MM.1S (cell line): Measurements from ENCODE around the gene SAFB2.

Experiments used
- DNase-seq: peaks from one replicate; pipeline ENCODE4 v3.0.0-alpha.2; 2015
- H2AFZ ChIP-seq: fragments of 300-600 bp; sonication (generic); 2 replicates; pipeline ENCODE4 v1.6.0; 2016; ENCODE audit warnings: antibody characterized with exemption, low read length
- H3F3A ChIP-seq: fragments of 300-600 bp; sonication (generic); 2 replicates; pipeline ENCODE4 v1.6.1; 2016; ENCODE audit warnings: mild to moderate bottlenecking, antibody characterized with exemption, low read length, moderate library complexity, mixed read lengths; ENCODE audit not compliant: insufficient read depth
- H3K27ac ChIP-seq: fragments of 300-600 bp; sonication (generic); 2 replicates; pipeline ENCODE4 v1.5.1; 2016; ENCODE audit warnings: mild to moderate bottlenecking, low read length
- H3K27me3 ChIP-seq: fragments of 300-600 bp; sonication (generic); replicated peaks from 2 replicates; pipeline ENCODE4 v1.6.0; 2016; ENCODE audit warnings: low read length; ENCODE audit not compliant: insufficient read depth
- H3K36me3 ChIP-seq: fragments of 300-600 bp; sonication (generic); replicated peaks from 2 replicates; pipeline ENCODE4 v1.6.1; 2016; ENCODE audit warnings: mild to moderate bottlenecking, low read length, mixed read lengths; ENCODE audit not compliant: insufficient read depth
- H3K4me1 ChIP-seq: fragments of 300-600 bp; sonication (generic); 2 replicates; pipeline ENCODE4 v1.6.1; 2016; ENCODE audit warnings: low read length, mixed read lengths
- H3K4me2 ChIP-seq: fragments of 300-600 bp; sonication (generic); 2 replicates; pipeline ENCODE4 v1.6.0; 2016; ENCODE audit warnings: low read depth, low read length
- H3K4me3 ChIP-seq: fragments of 300-600 bp; sonication (generic); 2 replicates; pipeline ENCODE4 v1.5.1; 2016; ENCODE audit warnings: low read length, mixed read lengths
- H3K79me2 ChIP-seq: fragments of 300-600 bp; sonication (generic); 2 replicates; pipeline ENCODE4 v1.6.1; 2016; ENCODE audit warnings: mixed run types, low read length, mixed read lengths
- H3K9ac ChIP-seq: fragments of 300-600 bp; sonication (generic); 2 replicates; pipeline ENCODE4 v1.6.1; 2016; ENCODE audit warnings: low read length, mixed read lengths
- H3K9me2 ChIP-seq: fragments of 300-600 bp; sonication (generic); replicated peaks from 2 replicates; pipeline ENCODE4 v1.6.1; 2016; ENCODE audit warnings: mild to moderate bottlenecking, low read length, mixed read lengths; ENCODE audit not compliant: insufficient read depth
- H3K9me3 ChIP-seq: fragments of 300-600 bp; sonication (generic); replicated peaks from 2 replicates; pipeline ENCODE4 v1.6.1; 2016; ENCODE audit warnings: mild to moderate bottlenecking, low read length, mixed read lengths; ENCODE audit not compliant: insufficient read depth
- H4K20me1 ChIP-seq: fragments of 300-600 bp; sonication (generic); 2 replicates; pipeline ENCODE4 v1.6.1; 2016; ENCODE audit warnings: mild to moderate bottlenecking, low read length, moderate library complexity, mixed read lengths; ENCODE audit not compliant: insufficient read depth
- EZH2 ChIP-seq: fragments of 300-600 bp; sonication (generic); optimal IDR thresholded peaks from 2 replicates; pipeline ENCODE3; 2017; ENCODE audit warnings: low read depth, mild to moderate bottlenecking, antibody characterized with exemption, low read length, mixed read lengths
- EZH2phosphoT487 ChIP-seq: fragments of 300-600 bp; sonication (generic); IDR thresholded peaks from 2 replicates; pipeline ENCODE4 v1.6.1; 2018; ENCODE audit warnings: antibody characterized with exemption, low read length
- TF ChIP-seq, protein P1 (sequence below): fragments of 300-600 bp; sonication (generic); IDR thresholded peaks from 2 replicates; pipeline ENCODE4 v1.5.1; 2016; ENCODE audit warnings: antibody characterized with exemption, low read length, mixed read lengths

SAFB2 gene

DNA sequence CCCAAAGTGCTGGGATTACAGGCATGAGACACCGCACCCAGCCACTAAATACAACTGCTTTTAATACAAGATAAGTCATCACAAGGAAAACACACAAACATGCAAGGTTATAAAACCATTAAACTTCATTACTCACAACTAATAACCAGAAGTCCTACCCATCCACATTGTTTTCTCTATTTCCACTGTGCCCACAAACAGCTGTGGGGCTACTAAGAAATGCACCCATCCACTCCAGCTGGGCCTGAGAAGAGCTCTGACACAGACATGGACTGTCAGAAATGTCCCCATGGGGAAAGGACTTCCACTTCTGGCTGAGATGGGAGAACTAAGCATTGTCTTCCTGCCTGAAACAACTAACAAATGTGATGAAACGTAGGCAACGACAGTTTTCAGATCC, 17.2 kb downstream of the SAFB2 start:
- Histone ChIP-seq H2AFZ (no peak overlapping the region), H3K79me2 (peaks cover 60% of the 10 kb centered on the region), H3K27ac (no peak overlapping the region), H4K20me1 (no peaks in the 10 kb centered on the region), H3K9ac (no peak overlapping the region), H3K27me3 (no peaks in the 10 kb centered on the region), H3K9me2 (no peaks in the 10 kb centered on the region), H3K4me2 (no peak overlapping the region), H3K36me3 (peaks cover 14% of the 10 kb centered on the region), H3K9me3 (no peaks in the 10 kb centered on the region), H3K4me1 (no peaks in the 10 kb centered on the region), H3K4me3 (no peak overlapping the region), H3F3A (no peaks in the 10 kb centered on the region)
- no peak for DNase-seq
- TF ChIP-seq EZH2phosphoT487 (no peak), EZH2 (no peak)
- TF ChIP-seq, protein P1, sequence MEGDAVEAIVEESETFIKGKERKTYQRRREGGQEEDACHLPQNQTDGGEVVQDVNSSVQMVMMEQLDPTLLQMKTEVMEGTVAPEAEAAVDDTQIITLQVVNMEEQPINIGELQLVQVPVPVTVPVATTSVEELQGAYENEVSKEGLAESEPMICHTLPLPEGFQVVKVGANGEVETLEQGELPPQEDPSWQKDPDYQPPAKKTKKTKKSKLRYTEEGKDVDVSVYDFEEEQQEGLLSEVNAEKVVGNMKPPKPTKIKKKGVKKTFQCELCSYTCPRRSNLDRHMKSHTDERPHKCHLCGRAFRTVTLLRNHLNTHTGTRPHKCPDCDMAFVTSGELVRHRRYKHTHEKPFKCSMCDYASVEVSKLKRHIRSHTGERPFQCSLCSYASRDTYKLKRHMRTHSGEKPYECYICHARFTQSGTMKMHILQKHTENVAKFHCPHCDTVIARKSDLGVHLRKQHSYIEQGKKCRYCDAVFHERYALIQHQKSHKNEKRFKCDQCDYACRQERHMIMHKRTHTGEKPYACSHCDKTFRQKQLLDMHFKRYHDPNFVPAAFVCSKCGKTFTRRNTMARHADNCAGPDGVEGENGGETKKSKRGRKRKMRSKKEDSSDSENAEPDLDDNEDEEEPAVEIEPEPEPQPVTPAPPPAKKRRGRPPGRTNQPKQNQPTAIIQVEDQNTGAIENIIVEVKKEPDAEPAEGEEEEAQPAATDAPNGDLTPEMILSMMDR = no peak

GRCh38 chr19:5603626-5604025, 18.9 kb downstream of the SAFB2 start:
- no peak overlapping the region for H3K4me2 ChIP-seq
- H3K36me3 ChIP-seq = peaks cover 28% of the 10 kb centered on the region
- H3K27me3 ChIP-seq = no peaks in the 10 kb centered on the region
- no peaks in the 10 kb centered on the region for H4K20me1 ChIP-seq
- no peak overlapping the region for H3K27ac ChIP-seq
- peaks cover 46% of the 10 kb centered on the region for H3K79me2 ChIP-seq
- no peak overlapping the region for H3K4me3 ChIP-seq
- TF ChIP-seq EZH2 (no peak), EZH2phosphoT487 (no peak)
- TF ChIP-seq, protein P1 = no peak
- H3F3A ChIP-seq = no peaks in the 10 kb centered on the region
- no peaks in the 10 kb centered on the region for H3K9me2 ChIP-seq
- H2AFZ ChIP-seq = no peak overlapping the region
- H3K9ac ChIP-seq = no peak overlapping the region
- DNase-seq = no peak
- H3K9me3 ChIP-seq = no peaks in the 10 kb centered on the region
- no peaks in the 10 kb centered on the region for H3K4me1 ChIP-seq

- H3K4me1 ChIP-seq = no peaks in the 10 kb centered on the region
- no peak overlapping the region for H3K9ac ChIP-seq
- TF ChIP-seq, protein P1 = no peak
- TF ChIP-seq EZH2phosphoT487 = no peak
- TF ChIP-seq EZH2 = no peak
- no peak overlapping the region for H2AFZ ChIP-seq
- peaks cover 34% of the 10 kb centered on the region for H3K36me3 ChIP-seq
- no peaks in the 10 kb centered on the region for H3K9me3 ChIP-seq
- DNase-seq = no peak
- no peaks in the 10 kb centered on the region for H3K27me3 ChIP-seq
- no peaks in the 10 kb centered on the region for H3F3A ChIP-seq
- H3K79me2 ChIP-seq = peaks cover 27% of the 10 kb centered on the region
- no peaks in the 10 kb centered on the region for H4K20me1 ChIP-seq
- no peak overlapping the region for H3K4me2 ChIP-seq
- H3K4me3 ChIP-seq = no peak overlapping the region
- no peak overlapping the region for H3K27ac ChIP-seq
- no peaks in the 10 kb centered on the region for H3K9me2 ChIP-seq
These were observed 21.8 kb downstream of the SAFB2 start for GRCh38 chr19:5600797-5601196.
